Breast epithelium (tissue), 3 donors: ENCODE measurements around the gene PFN2.

ENCODE experiments used
- POLR2AphosphoS5 ChIP-seq, 3 donors: sonication (generic); formaldehyde crosslinking; IDR thresholded peaks; one replicate each; pipeline ENCODE4 v1.6.1; 2017; ENCODE audit warnings: antibody characterized with exemption in 3 of 3
- TF ChIP-seq, protein P1 (sequence below), 3 donors: fragments of 450-650 bp; IDR thresholded peaks; one replicate each; pipeline ENCODE4 v1.5.1; 2016 to 2017; ENCODE audit warnings: antibody characterized with exemption in 3 of 3, mild to moderate bottlenecking in 3 of 3, moderate library complexity in 3 of 3

DNA sequence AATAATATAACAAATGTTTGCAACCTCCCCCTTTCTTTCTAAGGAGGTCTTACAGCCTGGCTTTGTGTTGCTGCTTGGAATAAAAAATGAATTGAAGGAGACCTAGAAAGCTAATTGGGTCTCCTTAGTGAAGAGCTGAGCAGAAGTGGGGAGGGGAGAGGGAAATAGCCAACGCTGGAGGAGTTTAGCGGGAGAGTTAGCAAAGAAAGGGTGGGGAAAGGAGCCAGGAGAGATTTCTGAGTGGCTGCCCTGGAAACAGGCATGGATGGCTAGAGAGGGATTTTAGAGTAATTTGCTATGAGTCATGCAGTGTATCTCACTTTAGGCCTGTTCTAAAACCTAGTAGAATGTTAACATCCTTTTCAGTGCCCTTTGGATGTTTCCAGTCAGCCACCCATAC is 45.2 kb upstream of the PFN2 start:
- TF ChIP-seq, protein P1, sequence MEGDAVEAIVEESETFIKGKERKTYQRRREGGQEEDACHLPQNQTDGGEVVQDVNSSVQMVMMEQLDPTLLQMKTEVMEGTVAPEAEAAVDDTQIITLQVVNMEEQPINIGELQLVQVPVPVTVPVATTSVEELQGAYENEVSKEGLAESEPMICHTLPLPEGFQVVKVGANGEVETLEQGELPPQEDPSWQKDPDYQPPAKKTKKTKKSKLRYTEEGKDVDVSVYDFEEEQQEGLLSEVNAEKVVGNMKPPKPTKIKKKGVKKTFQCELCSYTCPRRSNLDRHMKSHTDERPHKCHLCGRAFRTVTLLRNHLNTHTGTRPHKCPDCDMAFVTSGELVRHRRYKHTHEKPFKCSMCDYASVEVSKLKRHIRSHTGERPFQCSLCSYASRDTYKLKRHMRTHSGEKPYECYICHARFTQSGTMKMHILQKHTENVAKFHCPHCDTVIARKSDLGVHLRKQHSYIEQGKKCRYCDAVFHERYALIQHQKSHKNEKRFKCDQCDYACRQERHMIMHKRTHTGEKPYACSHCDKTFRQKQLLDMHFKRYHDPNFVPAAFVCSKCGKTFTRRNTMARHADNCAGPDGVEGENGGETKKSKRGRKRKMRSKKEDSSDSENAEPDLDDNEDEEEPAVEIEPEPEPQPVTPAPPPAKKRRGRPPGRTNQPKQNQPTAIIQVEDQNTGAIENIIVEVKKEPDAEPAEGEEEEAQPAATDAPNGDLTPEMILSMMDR (IDR thresholded peaks at IDR 0.05), result no peak
- TF ChIP-seq POLR2AphosphoS5 (IDR thresholded peaks at IDR 0.05), result no peak
